UCSD-AML1 (cell line): ENCODE results near the gene CDIPT.

Experiments
- DNase-seq: peaks from one replicate; lab custom pipeline; 2025; ENCODE audit not compliant: unreplicated experiment; lab: John Stamatoyannopoulos, UW

Gene CDIPT

DNA sequence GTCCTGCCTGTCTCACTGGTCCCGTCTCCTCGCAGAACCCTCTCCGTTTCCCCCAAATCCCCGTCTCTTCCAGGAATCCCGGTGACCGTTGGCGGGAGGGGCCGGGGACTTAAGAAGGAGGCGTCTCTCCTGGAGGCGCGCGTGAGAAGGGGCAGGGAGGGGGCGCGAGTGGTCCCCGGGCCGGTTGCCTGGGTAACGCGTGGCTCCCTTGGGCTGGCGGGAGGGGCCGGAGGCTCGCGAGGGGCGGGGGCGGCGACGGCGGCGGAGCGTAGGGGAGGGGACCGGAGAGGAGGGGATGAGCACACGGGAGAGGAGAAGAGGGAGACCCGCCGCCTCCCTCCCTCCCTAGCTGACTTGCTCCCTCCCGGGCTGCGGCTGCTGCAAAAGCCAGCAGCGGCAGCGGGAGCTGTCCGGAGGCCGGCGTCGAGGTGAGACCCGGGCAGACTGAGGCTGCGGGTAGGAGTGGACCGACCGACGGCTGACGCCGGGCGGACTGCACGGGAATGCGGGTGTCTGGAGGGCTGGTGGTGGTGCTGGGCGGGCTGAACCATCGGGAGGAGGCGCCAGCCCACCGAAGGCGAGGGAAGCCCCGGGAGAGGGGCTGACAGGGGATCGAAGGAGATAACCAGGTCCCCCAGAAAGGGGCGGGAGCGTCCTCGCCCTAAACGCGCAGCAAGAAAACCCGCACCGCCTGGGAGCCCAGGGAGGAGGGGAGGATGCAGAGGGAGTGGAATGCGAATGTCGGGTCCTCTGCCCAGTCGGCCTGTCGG is 50.9 kb downstream of the CDIPT start, which contains the start of gene PRRT2:
TSS of gene PRRT2 (plus strand) at position 298 of the 770 bp plus-strand sequence. CDS start 862 bp downstream, outside the sequence.
- DNase-seq, result no peak

DNA sequence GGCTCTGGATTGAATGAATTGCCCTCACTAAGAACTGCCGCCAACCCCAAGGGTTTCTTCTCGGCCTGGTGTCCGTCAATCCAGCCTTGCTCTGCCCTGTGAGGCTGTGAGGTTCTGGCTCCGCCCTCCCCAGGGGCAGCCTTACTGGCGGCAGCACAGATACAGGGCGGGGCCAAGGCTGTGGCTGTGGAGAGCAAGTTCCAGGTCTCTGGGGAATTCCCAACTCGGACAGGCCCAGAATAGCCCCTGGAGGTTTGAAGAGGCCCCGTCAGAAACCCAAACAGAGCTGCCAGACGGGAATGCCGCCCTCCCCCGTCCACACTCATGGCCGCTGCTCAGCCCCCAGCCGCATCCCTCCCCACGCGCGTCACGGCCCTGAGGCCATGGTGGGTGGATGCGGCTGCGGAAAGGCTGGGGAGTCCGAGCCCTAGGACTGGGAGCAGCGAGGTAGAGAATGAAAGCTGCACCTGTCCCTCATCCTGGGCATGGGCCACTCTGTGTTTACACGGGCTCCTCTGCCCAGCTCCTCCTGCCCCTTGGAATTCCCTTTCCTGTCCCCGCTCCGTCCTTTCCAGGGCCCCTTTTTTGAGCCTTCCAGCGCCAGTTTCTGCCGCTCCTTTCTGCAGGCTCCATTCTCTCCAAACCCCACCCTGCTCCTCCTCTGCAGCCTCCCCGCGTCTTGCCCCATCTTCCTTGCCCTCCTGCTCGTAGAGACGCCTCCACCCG is 51.7 kb downstream of the CDIPT start:
- peak; percentile 86 for DNase-seq

DNA sequence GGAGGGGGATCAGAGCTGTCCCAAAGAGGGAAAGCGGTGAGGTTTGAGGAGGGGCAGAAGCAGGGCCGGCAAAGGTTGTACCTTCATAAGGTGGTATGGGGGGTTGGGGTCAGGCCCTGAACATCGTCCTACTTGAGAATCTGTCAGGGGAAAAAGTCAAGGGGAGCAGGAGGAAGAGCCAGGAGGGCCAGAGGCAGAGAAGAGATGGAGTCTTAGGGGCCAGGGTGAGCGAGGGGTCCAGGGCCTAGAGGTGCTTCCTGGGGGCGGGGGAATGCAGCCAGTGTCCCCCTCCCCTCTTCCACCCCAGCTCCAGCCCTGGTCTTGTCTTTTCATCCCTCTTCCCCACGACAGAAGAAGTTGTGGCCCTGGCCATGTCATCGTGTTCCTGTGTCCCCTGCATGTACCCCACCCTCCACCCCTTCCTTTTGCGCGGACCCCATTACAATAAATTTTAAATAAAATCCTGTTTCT is 52.3 kb downstream of the CDIPT start:
- no peak for DNase-seq

- no peak for DNase-seq
Measured at GRCh38 chr16:29809850-29810698, 53.0 kb downstream of the CDIPT start.

DNA sequence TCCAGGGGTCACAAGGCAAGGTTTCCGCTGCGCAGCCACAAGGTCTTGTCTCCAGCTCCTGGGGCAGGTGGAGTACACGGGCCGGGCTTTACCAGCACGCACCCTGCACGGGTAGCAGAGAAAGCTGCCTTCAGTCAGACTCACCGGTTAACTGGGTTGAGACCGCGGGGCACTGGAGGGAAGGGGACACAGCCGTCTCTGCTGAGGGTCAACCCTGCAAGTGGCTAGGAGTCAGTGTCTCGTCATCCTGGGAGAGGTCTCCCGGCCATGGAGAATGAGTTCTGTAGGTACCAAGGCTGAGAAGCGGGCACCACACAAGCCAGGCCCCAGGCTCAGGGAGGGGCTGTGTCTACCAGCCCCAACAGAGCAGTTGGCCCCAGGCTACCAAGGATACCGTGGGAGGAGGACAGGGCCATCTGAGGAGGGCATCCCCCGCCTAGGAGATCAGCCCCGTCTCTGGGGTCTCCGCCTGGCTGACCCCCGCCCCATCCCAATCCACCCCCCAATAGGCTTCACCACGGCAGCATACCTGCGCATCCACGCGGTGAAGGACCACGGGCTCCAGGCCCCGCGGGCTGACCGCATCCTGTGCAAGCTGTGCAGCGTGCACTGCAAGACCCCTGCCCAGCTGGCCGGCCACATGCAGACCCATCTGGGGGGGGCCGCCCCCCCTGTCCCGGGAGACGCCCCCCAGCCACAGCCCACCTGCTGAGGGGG is 53.8 kb downstream of the CDIPT start:
- no peak for DNase-seq
